ENCODE data around the gene ADAMTSL3. TPM values are rescaled to one million over a fixed set of nuclear protein-coding genes. Genes with fewer than 3 reads are reported as not detected.

ADAMTSL3 gene
- total and polyA plus RNA-seq, 2 of the 8 experiments (the other 6 are each of a cell fraction or from before 2014, with no cell fraction given): 0.35 to 1.4 TPM

GRCh38 chr15:83980637-83981036, 326.7 kb downstream of the ADAMTSL3 start:
- ChIA-PET POLR2A (ENCODE audit: partially characterized antibody) (no interaction called here), CTCF (ENCODE audit: partially characterized antibody) (interaction anchor here (1.4 kb wide), 1 partner anchor 54 kb away, joined by 5 read pairs; no protein-coding TSS in a partner anchor)
- Histone ChIP-seq H3K9ac (replicated peaks in 1 of 4; ENCODE audit: extremely low read depth in 1 of 4, low read depth in 3 of 4, low read length in 3 of 4) (no peak overlapping the region), H2AK5ac (ENCODE audit: low read depth, low read length) (no peak overlapping the region), H2BK20ac (ENCODE audit: low read length) (no peak overlapping the region), H3K79me1 (ENCODE audit: low read depth, low read length) (no peaks in the 10 kb centered on the region), H3K27me3 (replicated peaks in 1 of 4; ENCODE audit: control insufficient read depth in 3 of 4, extremely low read depth in 1 of 4, insufficient read depth in 3 of 4, low read length in 3 of 4) (no peaks in the 10 kb centered on the region), H3K18ac (ENCODE audit: extremely low read depth, low read length) (no peak overlapping the region), H4K20me1 (replicated peaks in 1 of 2; ENCODE audit: control insufficient read depth in 1 of 2, insufficient read depth in 2 of 2, low read length in 2 of 2) (no peaks in the 10 kb centered on the region), H3K4ac (replicated peaks; ENCODE audit: insufficient read length, low read depth, low read length) (no peak overlapping the region), H3K4me2 (ENCODE audit: insufficient read depth in 1 of 2, low read depth in 2 of 2, low read length in 2 of 2) (no peak overlapping the region), H2BK15ac (ENCODE audit: low read length) (no peak overlapping the region), H3K14ac (ENCODE audit: insufficient read length) (no peak overlapping the region), H3K79me2 (ENCODE audit: control insufficient read depth in 1 of 2, insufficient read depth in 2 of 2, low read length in 2 of 2) (no peaks in the 10 kb centered on the region), H3K27ac (ENCODE audit: low read depth, low read length) (no peak overlapping the region), H3K56ac (replicated peaks; ENCODE audit: insufficient read length, low read depth, low read length) (no peak overlapping the region), H2BK120ac (replicated peaks; ENCODE audit: low read depth, low read length) (no peak overlapping the region), H2BK12ac (ENCODE audit: low read depth, low read length) (no peak overlapping the region), H4K91ac (replicated peaks; ENCODE audit: insufficient read length, low read length) (no peak overlapping the region), H3K4me1 (replicated peaks in 1 of 4; ENCODE audit: control insufficient read depth in 3 of 4, insufficient read depth in 4 of 4, low read length in 3 of 4) (no peaks in the 10 kb centered on the region), H2AFZ (ENCODE audit: low read length) (no peak overlapping the region), H3K9me3 (ENCODE audit: insufficient read depth in 2 of 2, low read depth in 1 of 2, low read length in 1 of 2) (peaks cover 21 to 26% of the 10 kb centered on the region in 2 experiments), H4K5ac (ENCODE audit: insufficient read length, low read depth, low read length) (no peak overlapping the region), H3K23ac (ENCODE audit: insufficient read length) (no peak overlapping the region), H4K8ac (ENCODE audit: extremely low read depth, insufficient read depth, low read length) (no peak overlapping the region), H2BK5ac (ENCODE audit: low read depth, low read length) (no peak overlapping the region), H3K36me3 (ENCODE audit: control insufficient read depth in 2 of 4, insufficient read depth in 4 of 4, low read length in 3 of 4) (no peaks in the 10 kb centered on the region), H3K4me3 (ENCODE audit: extremely low read depth in 1 of 4, insufficient read depth in 2 of 4, low read depth in 3 of 4, low read length in 4 of 4) (no peak overlapping the region), H3K23me2 (ENCODE audit: low read depth, low read length) (no peaks in the 10 kb centered on the region)
- no peak for FAIRE-seq
- 77% methylated on average over 4 of the region's 4 CpGs; no CpG with 5 or more reads in 1 of the 2 experiments for WGBS, 2 experiments (ENCODE audit: extremely low coverage in 1 of 2, insufficient coverage in 1 of 2, insufficient read length in 1 of 2, insufficient replicate concordance in 2 of 2, low coverage in 1 of 2, low lambda C conversion rate in 2 of 2, missing lambda C conversion rate in 1 of 2)
- no peak for DNase-seq (ENCODE audit: low read depth in 1 of 2, low spot score in 2 of 2)
- TF ChIP-seq HDAC2 (IDR thresholded peaks at IDR 0.05; ENCODE audit: borderline replicate concordance in 1 of 2, low read depth in 2 of 2, low read length in 2 of 2) (no peak), GTF2F1 (IDR thresholded peaks at IDR 0.05; ENCODE audit: borderline replicate concordance, low read depth, low read length) (no peak), CREB1 (IDR thresholded peaks at IDR 0.05) (no peak), GABPA (IDR thresholded peaks at IDR 0.05; ENCODE audit: borderline replicate concordance, insufficient read depth, low read length) (no peak), POU5F1 (IDR thresholded peaks at IDR 0.05; ENCODE audit: low read depth, low read length) (no peak), BRCA1 (IDR thresholded peaks at IDR 0.05; ENCODE audit: low read depth, low read length) (no peak), KDM1A (IDR thresholded peaks at IDR 0.05; ENCODE audit: borderline replicate concordance, low read length) (no peak), SUZ12 (IDR thresholded peaks at IDR 0.05; ENCODE audit: low read length) (no peak), BCL11A (IDR thresholded peaks at IDR 0.05; ENCODE audit: low read depth in 2 of 2, low read length in 2 of 2) (no peak), EGR1 (IDR thresholded peaks at IDR 0.05; ENCODE audit: borderline replicate concordance, low read depth, low read length) (no peak), EZH2 (IDR thresholded peaks at IDR 0.05; ENCODE audit: low read depth, low read length, severe bottlenecking) (no peak), USF2 (IDR thresholded peaks at IDR 0.05; ENCODE audit: low read length) (no peak), SIX5 (IDR thresholded peaks at IDR 0.05; ENCODE audit: low read depth, low read length) (no peak), MAFK (IDR thresholded peaks at IDR 0.05; ENCODE audit: low read depth, low read length) (no peak)
